Measurements from ENCODE around the gene PTEN.
"Not testable (repeated sequence)": the region's sequence is repeated elsewhere in the genome, so short reads cannot be mapped to it uniquely, and the experiment has no call there.

Gene PTEN

DNA sequence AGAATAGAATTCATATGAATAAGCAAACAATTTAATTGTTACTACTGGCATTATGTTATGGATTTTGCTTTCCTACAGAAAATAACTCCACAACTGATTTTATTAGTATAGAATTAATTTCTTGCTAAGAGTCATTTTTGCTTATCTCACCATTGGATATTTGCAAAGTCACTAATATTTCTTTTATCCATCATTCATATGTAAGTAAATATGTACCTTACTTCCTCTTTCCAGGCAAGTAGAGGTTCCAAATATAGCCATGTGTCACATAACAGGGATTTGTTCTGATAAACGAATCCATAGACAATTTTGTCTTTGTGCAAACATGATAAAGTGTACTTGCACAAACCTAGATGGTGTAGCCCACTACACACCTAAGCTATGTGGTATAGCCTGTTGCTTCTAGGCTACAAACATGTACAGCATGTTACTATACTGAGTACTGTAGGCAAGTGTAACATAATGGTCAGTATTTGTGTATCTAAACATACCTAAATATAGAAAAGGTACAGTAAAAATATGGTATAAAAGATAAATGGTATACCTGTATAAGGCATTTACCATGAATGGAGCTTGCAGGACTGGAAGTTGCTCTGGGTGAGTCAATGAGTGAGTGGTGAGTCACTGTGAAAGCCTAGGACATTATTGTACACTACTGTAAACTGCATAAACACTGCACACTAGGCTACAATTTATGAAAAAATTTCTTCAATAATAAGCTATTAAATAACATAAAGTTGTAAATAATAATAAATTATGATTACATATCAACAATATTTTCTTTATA lies 18.4 kb upstream of the PTEN start:
- no peak overlapping the region for H3K27ac ChIP-seq
- no peak overlapping the region for H3K4me3 ChIP-seq

DNA sequence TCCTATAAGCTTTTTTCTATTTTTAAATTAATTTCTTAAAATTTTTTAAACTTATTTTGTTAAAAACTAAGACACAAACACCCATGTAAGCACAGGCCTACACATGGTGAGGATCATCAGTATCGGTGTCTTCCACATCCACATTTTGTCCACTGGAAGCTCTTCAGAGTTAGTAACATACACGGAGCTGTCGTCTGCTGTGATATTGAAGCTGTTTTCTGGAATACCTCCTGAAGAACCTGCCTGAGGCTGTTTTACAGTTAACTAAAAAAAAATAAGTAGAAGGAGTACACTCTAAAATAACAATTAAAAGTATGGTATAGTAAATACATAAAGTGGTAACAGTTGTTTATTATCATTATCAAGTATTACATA lies 17.8 kb upstream of the PTEN start:
- Histone ChIP-seq H3K4me3 (no peak overlapping the region), H3K27ac (peak overlapping the region in 1 of 21 experiments; percentile 38)

DNA sequence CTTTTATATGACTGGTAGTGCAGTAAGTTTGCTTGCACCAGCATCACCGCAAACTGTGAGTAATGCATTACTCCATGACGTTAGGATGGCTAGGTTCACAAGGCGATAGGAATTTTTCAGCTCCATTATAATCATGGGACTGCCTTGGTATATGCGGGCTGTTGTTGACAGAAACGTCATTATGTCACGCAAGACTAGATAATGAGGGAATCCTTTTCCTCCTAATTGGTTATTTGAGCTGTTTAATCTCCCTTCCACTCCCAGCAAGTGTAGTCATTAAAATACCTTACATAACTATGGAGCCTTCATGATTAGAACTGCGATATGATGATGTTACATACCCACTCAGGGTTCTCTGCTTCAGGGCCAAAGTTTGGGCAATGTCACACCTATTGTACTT lies 17.4 kb upstream of the PTEN start:
- Histone ChIP-seq H3K27ac (no peak overlapping the region), H3K4me3 (no peak overlapping the region)

DNA sequence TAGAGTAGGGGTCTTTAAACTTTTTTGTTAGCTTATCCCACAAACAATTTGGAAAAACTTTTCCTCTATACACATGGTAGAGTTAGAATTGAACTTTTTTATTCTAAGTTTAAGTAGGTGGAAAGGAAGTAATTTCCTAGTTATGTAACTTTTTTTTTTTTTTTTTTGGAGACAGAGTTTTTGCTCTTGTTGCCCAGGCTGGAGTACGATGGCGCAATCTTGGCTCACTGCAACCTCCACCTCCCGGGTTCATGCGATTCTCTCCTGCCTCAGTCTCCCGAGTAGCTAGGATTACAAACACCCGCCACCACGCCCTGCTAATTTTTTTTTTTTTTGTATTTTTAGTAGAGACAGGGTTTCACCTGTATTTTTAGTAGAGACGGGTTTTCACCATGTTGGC lies 16.7 kb upstream of the PTEN start:
- not testable (repeated sequence) for H3K4me3 ChIP-seq

DNA sequence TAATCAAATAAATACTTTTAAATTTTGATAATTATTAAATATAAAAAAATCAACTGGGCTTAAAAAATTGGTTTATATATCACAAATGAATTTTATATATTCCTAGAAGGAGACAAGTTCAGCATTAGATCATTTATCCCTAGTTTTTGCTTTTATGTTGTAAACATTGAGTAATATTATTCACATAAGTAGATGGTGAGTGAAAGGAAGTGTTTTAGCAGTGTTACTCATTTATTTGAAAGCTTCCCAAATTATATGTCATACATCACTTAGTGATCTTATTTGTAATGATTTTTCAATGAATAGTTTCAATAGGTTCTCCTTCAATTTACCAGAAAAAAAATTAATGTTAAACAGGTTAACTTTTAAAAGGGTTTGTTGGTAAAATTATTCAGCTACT lies 15.9 kb upstream of the PTEN start:
- H3K4me3 ChIP-seq: no peak overlapping the region
- no peak overlapping the region for H3K27ac ChIP-seq

More for the DNA sequence above, 16.7 kb upstream of the PTEN start:
- not testable (repeated sequence) for H3K27ac ChIP-seq

DNA sequence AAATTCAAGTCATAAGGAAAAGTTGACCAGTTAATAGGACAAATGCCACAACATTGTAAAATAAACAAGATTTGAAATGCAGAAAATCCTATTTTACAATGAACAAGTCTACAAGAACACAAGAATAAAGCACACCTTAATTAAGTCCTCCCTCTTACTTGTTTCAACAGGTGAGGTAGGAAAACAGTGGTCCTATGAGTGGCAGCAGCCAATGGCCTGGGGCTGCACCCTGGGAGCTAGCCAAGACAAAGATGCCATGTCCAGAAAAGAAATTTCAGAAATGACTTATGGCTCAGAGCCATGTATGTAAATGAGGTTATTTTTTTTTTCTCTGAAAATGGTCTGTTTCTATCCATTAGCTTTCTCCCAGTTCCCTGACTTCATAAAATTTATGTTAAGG lies 14.4 kb upstream of the PTEN start:
- Histone ChIP-seq H3K27ac (no peak overlapping the region), H3K4me3 (no peak overlapping the region)

DNA sequence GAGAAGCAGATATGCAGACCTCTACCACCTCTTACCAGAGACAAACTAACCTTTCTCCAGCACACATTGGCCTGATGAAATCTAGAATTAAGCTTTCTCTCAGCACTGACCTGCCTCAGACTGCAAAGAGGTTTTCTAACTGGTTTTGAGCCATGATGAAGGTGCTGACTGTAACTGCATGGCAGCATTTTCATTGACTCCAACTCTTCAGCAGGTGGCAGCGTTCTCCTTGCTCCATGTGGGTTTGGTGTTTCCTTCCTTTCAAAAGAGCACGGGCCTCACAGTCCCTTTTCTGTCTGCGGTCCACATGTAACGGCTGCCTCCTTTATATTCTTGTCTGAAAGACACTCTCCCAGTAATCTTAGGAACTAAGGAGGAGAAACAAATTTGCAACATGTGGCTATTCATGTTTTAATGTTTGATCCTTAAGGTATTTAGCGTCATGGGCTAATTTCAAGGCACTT lies 12.7 kb upstream of the PTEN start:
- no peak overlapping the region for H3K4me3 ChIP-seq
- H3K27ac ChIP-seq: no peak overlapping the region

DNA sequence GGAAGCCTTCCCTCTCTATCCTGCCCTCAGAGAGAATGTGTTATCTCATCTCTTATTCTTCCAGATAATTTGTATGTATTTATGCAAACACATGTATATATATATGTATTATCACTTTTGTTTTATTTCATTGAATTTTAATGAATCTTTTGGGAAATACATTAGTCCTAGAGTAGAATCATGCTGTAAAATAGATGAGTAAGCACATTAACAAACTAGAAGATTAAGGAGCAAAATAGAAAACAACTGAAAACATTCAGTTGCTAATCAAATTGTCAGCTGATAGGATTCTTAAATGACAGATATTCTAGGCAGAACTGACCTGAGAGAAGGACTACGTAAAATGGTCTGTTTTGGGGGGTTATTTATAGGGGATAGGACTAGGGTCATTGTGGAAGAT lies 11.3 kb upstream of the PTEN start:
- Histone ChIP-seq H3K4me3 (no peak overlapping the region), H3K27ac (no peak overlapping the region)

DNA sequence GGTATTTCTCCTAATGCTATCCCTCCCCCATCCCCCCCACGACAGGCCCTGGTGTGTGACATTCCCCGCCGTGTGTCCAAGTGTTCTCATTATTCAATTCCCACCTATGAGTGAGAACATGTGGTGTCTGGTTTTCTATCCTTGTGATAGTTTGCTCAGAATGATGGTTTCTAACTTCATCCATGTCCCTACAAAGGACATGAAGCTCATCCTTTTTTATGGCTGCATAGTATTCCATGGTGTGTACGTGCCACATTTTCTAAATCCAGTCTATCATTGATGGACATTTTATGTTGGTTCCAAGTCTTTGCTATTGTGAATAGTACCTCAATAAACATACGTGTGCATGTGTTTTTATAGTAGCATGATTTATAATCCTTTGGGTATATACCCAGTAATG lies 8.2 kb upstream of the PTEN start:
- H3K4me3 ChIP-seq, H3K27ac ChIP-seq: not testable (repeated sequence)

DNA sequence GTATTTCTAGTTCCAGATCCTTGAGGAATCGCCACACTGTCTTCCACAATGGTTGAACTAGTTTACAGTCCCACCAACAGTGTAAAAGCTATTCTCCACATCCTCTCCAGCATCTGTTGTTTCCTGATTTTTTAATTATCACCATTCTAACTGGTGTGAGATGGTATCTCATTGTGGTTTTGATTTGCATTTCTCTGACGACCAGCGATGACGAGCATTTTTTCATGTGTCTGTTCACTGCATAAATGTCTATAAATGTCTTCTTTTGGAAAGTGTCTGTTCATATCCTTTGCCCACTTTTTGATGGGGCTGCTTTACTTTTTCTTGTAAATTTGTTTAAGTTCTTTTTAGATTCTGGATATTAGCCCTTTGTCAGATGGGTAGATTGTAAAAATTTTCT lies 7.8 kb upstream of the PTEN start:
- not testable (repeated sequence) for H3K4me3 ChIP-seq

DNA sequence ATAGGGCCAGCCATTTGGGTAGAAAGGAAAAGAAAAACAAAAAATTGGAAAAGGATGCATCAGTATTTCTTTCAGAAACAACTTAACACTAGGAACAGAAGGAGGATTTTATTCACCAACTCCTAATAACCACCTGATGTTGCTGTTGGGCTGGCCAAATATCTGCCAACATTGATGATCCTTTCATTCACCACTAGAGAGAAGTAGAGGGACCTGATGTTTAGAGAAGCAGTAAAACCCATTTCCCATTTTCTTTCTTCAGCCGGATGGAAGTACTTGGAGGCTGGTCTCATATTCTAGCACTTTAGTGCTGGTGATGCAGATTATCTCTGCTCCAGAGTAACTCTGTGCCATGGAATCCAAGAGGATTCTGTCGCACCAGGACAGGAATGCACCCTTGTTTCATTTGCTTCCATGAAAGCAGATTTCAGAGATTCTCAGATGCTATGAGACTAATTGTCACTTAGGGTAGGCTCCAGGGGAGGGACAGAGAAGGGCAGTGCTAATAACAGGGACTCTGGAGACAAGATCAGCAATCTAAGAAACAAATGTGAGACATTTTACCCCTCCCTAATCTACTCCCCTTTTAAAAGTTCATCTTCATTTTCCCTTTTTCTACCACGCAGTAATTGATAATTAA lies 3.1 kb upstream of the PTEN start:
- Histone ChIP-seq H3K4me3 (no peak overlapping the region), H3K27ac (peak overlapping the region in 6 of 21 experiments; percentile 24 to 99 (median 82))

More for the DNA sequence above, 7.8 kb upstream of the PTEN start:
- H3K27ac ChIP-seq: not testable (repeated sequence)

DNA sequence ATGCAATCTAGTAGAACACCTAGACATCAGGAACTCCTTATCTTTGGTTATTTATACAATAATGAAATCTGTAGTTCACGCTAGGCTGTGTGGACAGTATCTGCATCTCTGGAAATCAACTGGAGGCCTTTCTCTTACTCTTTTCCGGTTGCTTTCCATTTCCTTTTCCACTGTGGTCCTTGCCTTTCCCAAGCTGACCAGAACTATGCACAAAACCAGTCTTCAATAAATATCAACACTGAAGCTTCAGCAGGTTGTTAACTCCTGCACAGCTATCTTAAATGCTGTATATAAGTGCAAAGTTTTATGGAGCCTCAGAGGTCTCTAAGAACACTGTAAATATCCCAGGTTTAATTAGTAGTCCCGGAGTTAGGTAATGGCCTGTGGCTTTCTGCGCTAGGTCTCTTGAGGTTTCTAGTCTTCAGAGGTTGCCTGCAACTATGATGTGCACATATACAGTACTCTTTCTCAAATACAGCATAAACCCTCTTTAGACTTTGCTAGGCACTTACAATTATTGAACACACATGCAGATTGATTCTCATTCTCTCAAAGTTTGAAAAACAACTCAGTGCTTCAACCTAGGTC lies 2.5 kb upstream of the PTEN start:
- Histone ChIP-seq H3K4me3 (peak overlapping the region in 1 of 7 experiments; percentile 77), H3K27ac (peak overlapping the region in 17 of 21 experiments; percentile 91 to 99 (median 96))

DNA sequence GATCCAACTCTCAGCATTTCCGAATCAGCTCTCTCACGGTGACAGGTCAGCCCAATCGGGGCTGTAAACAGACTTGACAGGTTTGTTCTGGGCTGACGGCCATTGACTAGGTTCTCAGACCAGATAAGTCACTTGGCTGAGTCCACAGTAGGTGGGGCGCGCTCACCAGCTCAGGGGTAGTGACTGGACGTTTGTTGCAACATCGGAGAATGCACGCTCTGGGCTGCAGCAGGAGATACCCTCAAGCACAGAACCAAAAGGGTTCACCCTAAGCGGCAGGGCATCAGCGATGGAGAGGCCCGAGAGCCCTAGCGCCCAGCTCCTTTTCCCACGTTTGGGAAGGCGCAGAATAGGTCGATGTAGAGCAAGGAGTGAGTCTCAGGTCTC lies 1.9 kb upstream of the PTEN start:
- H3K27ac ChIP-seq: peak overlapping the region in 20 of 21 experiments; percentile 86 to 100 (median 96)
- H3K4me3 ChIP-seq: peak overlapping the region; percentile 66 to 93 (median 77)

DNA sequence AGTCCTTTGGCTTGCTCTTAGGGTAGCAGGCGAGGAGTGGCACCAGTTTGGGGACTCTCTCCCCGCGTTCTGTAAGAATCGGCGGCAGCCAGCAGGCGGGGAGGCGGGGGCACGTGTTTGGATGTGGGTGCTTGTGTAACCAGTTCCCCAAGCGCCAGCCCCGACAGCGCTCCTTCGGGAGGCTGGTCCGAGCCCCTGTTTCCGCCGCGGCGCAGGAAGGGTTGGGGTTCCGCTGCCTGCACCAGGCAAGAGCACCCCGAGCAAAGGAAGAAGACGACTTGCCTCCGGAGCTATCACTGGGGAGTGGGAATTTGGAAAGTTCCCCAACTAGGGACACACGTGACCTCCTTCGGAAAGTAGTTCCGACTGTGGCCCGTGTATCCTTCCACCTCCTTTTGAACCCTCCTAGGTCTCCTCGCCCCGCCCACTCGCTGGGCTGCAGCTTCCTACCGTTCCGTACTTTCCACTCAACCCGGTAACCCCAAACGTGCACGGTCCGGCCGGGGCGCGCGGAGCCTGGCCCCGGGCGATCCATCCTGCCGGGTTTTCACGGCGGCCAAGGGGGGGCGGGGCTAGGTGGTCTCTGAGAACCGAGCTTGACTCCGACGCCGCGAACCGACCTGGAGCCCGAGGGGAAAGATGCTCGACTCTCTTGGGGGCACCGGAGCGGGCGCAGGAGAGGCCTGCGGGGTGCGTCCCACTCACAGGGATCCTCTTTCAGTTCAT lies 1.3 kb upstream of the PTEN start:
- peak overlapping the region; percentile 66 to 93 (median 77) for H3K4me3 ChIP-seq
- peak overlapping the region; percentile 50 to 100 (median 96) for H3K27ac ChIP-seq

DNA sequence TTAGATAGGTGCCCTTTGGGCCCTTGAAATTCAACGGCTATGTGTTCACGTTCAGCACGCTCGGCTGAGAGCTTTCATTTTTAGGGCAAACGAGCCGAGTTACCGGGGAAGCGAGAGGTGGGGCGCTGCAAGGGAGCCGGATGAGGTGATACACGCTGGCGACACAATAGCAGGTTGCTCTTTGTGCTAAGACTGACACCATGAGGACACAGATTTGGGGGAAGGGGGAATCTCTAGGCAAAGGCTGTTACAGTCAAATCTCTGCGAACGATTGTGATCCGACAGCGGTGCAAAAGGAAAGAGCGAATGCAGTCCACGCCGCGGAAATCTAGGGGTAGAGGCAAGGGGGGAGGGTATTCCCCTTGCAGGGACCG lies 759 bp upstream of the PTEN start:
- Histone ChIP-seq H3K27ac (peak overlapping the region; percentile 50 to 100 (median 96)), H3K4me3 (peak overlapping the region; percentile 66 to 93 (median 77))

DNA sequence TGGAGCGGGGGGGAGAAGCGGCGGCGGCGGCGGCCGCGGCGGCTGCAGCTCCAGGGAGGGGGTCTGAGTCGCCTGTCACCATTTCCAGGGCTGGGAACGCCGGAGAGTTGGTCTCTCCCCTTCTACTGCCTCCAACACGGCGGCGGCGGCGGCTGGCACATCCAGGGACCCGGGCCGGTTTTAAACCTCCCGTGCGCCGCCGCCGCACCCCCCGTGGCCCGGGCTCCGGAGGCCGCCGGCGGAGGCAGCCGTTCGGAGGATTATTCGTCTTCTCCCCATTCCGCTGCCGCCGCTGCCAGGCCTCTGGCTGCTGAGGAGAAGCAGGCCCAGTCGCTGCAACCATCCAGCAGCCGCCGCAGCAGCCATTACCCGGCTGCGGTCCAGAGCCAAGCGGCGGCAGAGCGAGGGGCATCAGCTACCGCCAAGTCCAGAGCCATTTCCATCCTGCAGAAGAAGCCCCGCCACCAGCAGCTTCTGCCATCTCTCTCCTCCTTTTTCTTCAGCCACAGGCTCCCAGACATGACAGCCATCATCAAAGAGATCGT lies 598 bp downstream of the PTEN start:
- H3K4me3 ChIP-seq: peak overlapping the region; percentile 66 to 93 (median 77)
- H3K27ac ChIP-seq: peak overlapping the region; percentile 86 to 100 (median 96)

DNA sequence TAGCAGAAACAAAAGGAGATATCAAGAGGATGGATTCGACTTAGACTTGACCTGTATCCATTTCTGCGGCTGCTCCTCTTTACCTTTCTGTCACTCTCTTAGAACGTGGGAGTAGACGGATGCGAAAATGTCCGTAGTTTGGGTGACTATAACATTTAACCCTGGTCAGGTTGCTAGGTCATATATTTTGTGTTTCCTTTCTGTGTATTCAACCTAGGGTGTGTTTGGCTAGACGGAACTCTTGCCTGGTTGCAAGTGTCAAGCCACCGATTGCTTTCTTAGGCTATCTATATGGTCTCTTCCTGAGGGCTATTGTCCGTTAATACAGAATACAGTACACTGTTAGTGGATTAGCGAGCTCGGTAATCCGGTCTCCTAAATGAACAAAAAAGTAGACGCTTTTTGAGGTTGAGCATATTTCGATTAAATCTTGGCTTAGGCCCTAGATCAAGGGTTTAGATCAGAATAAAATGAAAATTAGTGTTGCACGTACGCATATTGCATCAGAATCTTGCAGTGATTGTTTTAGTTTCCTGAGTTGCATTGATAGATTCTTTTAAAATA lies 1.2 kb downstream of the PTEN start:
- Histone ChIP-seq H3K4me3 (peak overlapping the region; percentile 66 to 93 (median 77)), H3K27ac (peak overlapping the region; percentile 86 to 100 (median 96))

DNA sequence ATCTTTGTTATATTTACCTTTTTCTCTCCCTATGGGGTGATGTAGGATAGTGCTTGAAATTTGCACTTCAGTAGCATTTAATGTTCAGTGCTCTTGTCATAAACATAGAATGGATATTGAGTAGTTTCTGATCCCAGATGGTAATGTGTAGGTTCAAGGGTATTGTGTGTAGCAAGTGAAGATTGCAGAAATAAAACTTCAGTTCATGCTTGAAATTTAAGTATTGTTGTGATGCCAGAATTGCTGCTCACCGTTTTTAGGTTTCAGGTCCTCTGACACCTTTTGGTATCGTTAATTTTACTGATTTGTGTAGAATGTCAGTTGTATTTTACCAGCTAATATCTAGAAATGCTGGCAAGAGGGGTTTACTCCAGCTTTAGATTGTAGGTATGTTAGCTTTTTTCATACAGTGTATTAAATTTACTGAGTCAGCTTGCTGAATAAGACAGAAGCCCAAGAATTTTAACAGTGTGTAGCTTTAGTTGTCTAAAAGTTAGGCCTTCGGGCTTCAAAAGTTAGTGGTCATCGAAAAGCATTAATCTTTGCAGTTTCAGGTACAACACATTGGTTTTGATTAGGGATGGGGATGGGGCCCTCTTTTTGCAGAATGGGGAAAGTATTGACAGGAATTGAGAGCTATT lies 1.9 kb downstream of the PTEN start:
- Histone ChIP-seq H3K4me3 (peak overlapping the region; percentile 66 to 93 (median 77)), H3K27ac (peak overlapping the region in 20 of 21 experiments; percentile 86 to 100 (median 96))

DNA sequence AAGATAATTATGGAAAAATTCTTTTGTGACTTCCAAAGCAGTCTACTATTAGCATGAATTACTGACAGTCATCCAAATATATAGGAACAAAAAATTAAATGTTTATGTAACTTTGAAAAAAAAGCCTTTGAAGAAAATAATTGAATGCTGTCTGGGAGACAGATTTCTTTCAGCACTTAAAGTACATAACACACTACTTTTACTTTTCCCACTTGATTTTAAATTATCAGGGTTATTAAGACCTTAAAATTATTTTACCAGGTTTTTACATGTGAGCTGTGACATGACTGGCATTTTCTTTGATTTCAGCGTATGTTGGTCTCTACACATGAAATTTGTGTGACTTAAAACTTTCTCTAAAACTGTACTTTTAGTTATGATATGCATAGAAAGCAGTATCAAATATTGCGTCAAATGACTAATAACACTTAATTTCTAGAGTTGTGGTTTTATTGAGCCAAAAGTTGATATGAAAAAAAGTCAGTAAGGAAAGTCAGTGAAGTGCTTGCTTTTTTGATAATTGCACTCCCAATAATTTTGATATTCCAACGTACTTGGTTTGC lies 3.1 kb downstream of the PTEN start:
- peak overlapping the region; percentile 66 to 93 (median 77) for H3K4me3 ChIP-seq
- peak overlapping the region in 18 of 21 experiments; percentile 54 to 100 (median 96) for H3K27ac ChIP-seq
